ENCODE data around the gene TP53AIP1. TPM values are rescaled to one million over a fixed set of nuclear protein-coding genes. Genes with fewer than 3 reads are reported as not detected.

Gene TP53AIP1
- total RNA-seq, 1 donor from 2014 or later = not detected

- peaks cover 20% of the 10 kb centered on the region for H3F3A ChIP-seq (ENCODE audit: low read depth)
- no peak overlapping the region for H3K4me3 ChIP-seq
- no peak overlapping the region for H3K27ac Mint-ChIP-seq
- H2AFZ ChIP-seq (replicated peaks) = no peak overlapping the region
- no peaks in the 10 kb centered on the region for H3K36me3 Mint-ChIP-seq
- H3K9me3 ChIP-seq (ENCODE audit: low read depth) = no peaks in the 10 kb centered on the region
- no peak overlapping the region for H3K27ac ChIP-seq
- no peaks in the 10 kb centered on the region for H3K9me3 Mint-ChIP-seq
- H3K4me3 Mint-ChIP-seq = no peak overlapping the region
- H3K36me3 ChIP-seq = no peaks in the 10 kb centered on the region
- H4K20me1 ChIP-seq (ENCODE audit: low read depth) = peaks cover 40% of the 10 kb centered on the region
- H3K9ac ChIP-seq = no peak overlapping the region
- no peak for DNase-seq (ENCODE audit: low spot score)
- TF ChIP-seq CTCF (IDR thresholded peaks at IDR 0.05) = no peak
- TF ChIP-seq EZH2phosphoT487 (IDR thresholded peaks at IDR 0.05) = no peak
- TF ChIP-seq EZH2 (IDR thresholded peaks at IDR 0.05) = no peak
- H3K4me1 Mint-ChIP-seq = peaks cover 31% of the 10 kb centered on the region
- H3K4me2 ChIP-seq = no peak overlapping the region
- H3K27me3 ChIP-seq = peaks cover 99% of the 10 kb centered on the region
- H3K79me2 ChIP-seq (ENCODE audit: low read depth) = no peaks in the 10 kb centered on the region
- H3K4me1 ChIP-seq = peaks cover 29% of the 10 kb centered on the region
- peaks cover 47% of the 10 kb centered on the region for H3K27me3 Mint-ChIP-seq (ENCODE audit: insufficient read depth, low read depth)
These were observed 42.2 kb downstream of the TP53AIP1 start for GRCh38 chr11:128900468-128900867.

- H3F3A ChIP-seq (ENCODE audit: low read depth) = peaks cover 11% of the 10 kb centered on the region
These were observed 43.9 kb downstream of the TP53AIP1 start for GRCh38 chr11:128898580-128899344.

GRCh38 chr11:128897826-128898225 lies 44.8 kb downstream of the TP53AIP1 start:
- Mint-ChIP-seq H3K27me3 (ENCODE audit: insufficient read depth, low read depth) (peaks cover 35% of the 10 kb centered on the region), H3K9me3 (no peaks in the 10 kb centered on the region), H3K4me1 (peaks cover 27% of the 10 kb centered on the region), H3K36me3 (no peaks in the 10 kb centered on the region), H3K27ac (no peak overlapping the region), H3K4me3 (no peak overlapping the region)
- Histone ChIP-seq H3K79me2 (ENCODE audit: low read depth) (no peaks in the 10 kb centered on the region), H3K9me3 (ENCODE audit: low read depth) (no peaks in the 10 kb centered on the region), H3K9ac (no peak overlapping the region), H3K4me1 (peaks cover 19% of the 10 kb centered on the region), H4K20me1 (ENCODE audit: low read depth) (peaks cover 30% of the 10 kb centered on the region), H2AFZ (replicated peaks) (no peak overlapping the region), H3F3A (ENCODE audit: low read depth) (peaks cover 13% of the 10 kb centered on the region), H3K27ac (no peak overlapping the region), H3K4me3 (no peak overlapping the region), H3K4me2 (no peak overlapping the region), H3K27me3 (peaks cover 86% of the 10 kb centered on the region), H3K36me3 (no peaks in the 10 kb centered on the region)
- DNase-seq (ENCODE audit: low spot score) = no peak
- TF ChIP-seq CTCF (IDR thresholded peaks at IDR 0.05) (no peak), EZH2 (IDR thresholded peaks at IDR 0.05) (no peak), EZH2phosphoT487 (IDR thresholded peaks at IDR 0.05) (no peak)

More at GRCh38 chr11:128898580-128899344, 43.9 kb downstream of the TP53AIP1 start:
- TF ChIP-seq EZH2phosphoT487 (IDR thresholded peaks at IDR 0.05) (no peak), EZH2 (IDR thresholded peaks at IDR 0.05) (no peak), CTCF (IDR thresholded peaks at IDR 0.05) (no peak)
- DNase-seq (ENCODE audit: low spot score) = no peak
- peaks cover 44% of the 10 kb centered on the region for H3K27me3 Mint-ChIP-seq (ENCODE audit: insufficient read depth, low read depth)
- Histone ChIP-seq H3K9ac (no peak overlapping the region), H3K9me3 (ENCODE audit: low read depth) (no peaks in the 10 kb centered on the region), H3K36me3 (no peaks in the 10 kb centered on the region), H3K27ac (no peak overlapping the region), H3K27me3 (peaks cover 94% of the 10 kb centered on the region), H3K4me1 (peaks cover 17% of the 10 kb centered on the region), H3K4me2 (no peak overlapping the region), H3K79me2 (ENCODE audit: low read depth) (no peaks in the 10 kb centered on the region), H2AFZ (replicated peaks) (no peak overlapping the region), H3K4me3 (no peak overlapping the region), H4K20me1 (ENCODE audit: low read depth) (peaks cover 30% of the 10 kb centered on the region)
- no peak overlapping the region for H3K27ac Mint-ChIP-seq
- H3K9me3 Mint-ChIP-seq = no peaks in the 10 kb centered on the region
- H3K4me3 Mint-ChIP-seq = no peak overlapping the region
- no peaks in the 10 kb centered on the region for H3K36me3 Mint-ChIP-seq
- H3K4me1 Mint-ChIP-seq = peaks cover 29% of the 10 kb centered on the region
